Measurements from ENCODE around the gene RNF181. TPM values are rescaled to one million over a fixed set of nuclear protein-coding genes. Genes with fewer than 3 reads are reported as not detected.

Gene RNF181
- total and polyA plus RNA-seq, 2 of the 8 experiments (the other 6 are each of a cell fraction or from before 2014, with no cell fraction given): 97.2 to 514 TPM

- Histone ChIP-seq H3K79me1 (ENCODE audit: low read depth, low read length) (no peaks in the 10 kb centered on the region), H3K36me3 (ENCODE audit: control insufficient read depth in 2 of 4, insufficient read depth in 4 of 4, low read length in 3 of 4) (peaks cover 21 to 45% (median 33%) of the 10 kb centered on the region in 4 experiments)
- CTCF ChIA-PET (ENCODE audit: partially characterized antibody): interaction anchor here (0.6 to 10.1 kb wide), 10 partner anchors 13 to 1070 kb away, joined by 3 to 259 read pairs (median 8); partner anchors contain the start of genes MAT2A and SH2D6
Observed at GRCh38 chr2:85553184-85553583, 42.4 kb upstream of the RNF181 start.

More at GRCh38 chr2:85553184-85553583, 42.4 kb upstream of the RNF181 start:
- H3K23me2 ChIP-seq (ENCODE audit: low read depth, low read length): no peaks in the 10 kb centered on the region
- H3K4me1 ChIP-seq (replicated peaks in 1 of 4; ENCODE audit: control insufficient read depth in 3 of 4, insufficient read depth in 4 of 4, low read length in 3 of 4): no peaks in the 10 kb centered on the region
- H3K27ac ChIP-seq (ENCODE audit: low read depth, low read length): no peak overlapping the region
- H3K18ac ChIP-seq (ENCODE audit: extremely low read depth, low read length): no peak overlapping the region
- no peak overlapping the region for H2BK12ac ChIP-seq (ENCODE audit: low read depth, low read length)
- no peak overlapping the region for H3K56ac ChIP-seq (replicated peaks; ENCODE audit: insufficient read length, low read depth, low read length)
- no peaks in the 10 kb centered on the region for H3K27me3 ChIP-seq (replicated peaks in 1 of 4; ENCODE audit: control insufficient read depth in 3 of 4, extremely low read depth in 1 of 4, insufficient read depth in 3 of 4, low read length in 3 of 4)
- TF ChIP-seq BCL11A (IDR thresholded peaks at IDR 0.05; ENCODE audit: low read depth in 2 of 2, low read length in 2 of 2): no peak
- no peak for TF ChIP-seq GABPA (IDR thresholded peaks at IDR 0.05; ENCODE audit: borderline replicate concordance, insufficient read depth, low read length)
- no peak for TF ChIP-seq TAF1 (IDR thresholded peaks at IDR 0.05; ENCODE audit: low read depth, low read length)
- no peak for TF ChIP-seq SUZ12 (IDR thresholded peaks at IDR 0.05; ENCODE audit: low read length)
- TF ChIP-seq SRF (IDR thresholded peaks at IDR 0.05; ENCODE audit: low read depth, low read length): no peak
- TF ChIP-seq BACH1 (IDR thresholded peaks at IDR 0.05; ENCODE audit: low read length): no peak
- TF ChIP-seq KDM1A (IDR thresholded peaks at IDR 0.05; ENCODE audit: borderline replicate concordance, low read length): no peak
- no peak for TF ChIP-seq HDAC2 (IDR thresholded peaks at IDR 0.05; ENCODE audit: borderline replicate concordance in 1 of 2, low read depth in 2 of 2, low read length in 2 of 2)
- no peaks in the 10 kb centered on the region for H3K79me2 ChIP-seq (ENCODE audit: control insufficient read depth in 1 of 2, insufficient read depth in 2 of 2, low read length in 2 of 2)
- H3K23ac ChIP-seq (ENCODE audit: insufficient read length): no peak overlapping the region
- H2BK120ac ChIP-seq (replicated peaks; ENCODE audit: low read depth, low read length): no peak overlapping the region
- no peak overlapping the region for H3K4me2 ChIP-seq (ENCODE audit: insufficient read depth in 1 of 2, low read depth in 2 of 2, low read length in 2 of 2)
- H3K9me3 ChIP-seq (ENCODE audit: insufficient read depth in 2 of 2, low read depth in 1 of 2, low read length in 1 of 2): no peaks in the 10 kb centered on the region
- no peak overlapping the region for H2AFZ ChIP-seq (ENCODE audit: low read length)
- no peak overlapping the region for H2AK5ac ChIP-seq (ENCODE audit: low read depth, low read length)
- 96% methylated on average over 4 of the region's 6 CpGs; no CpG with 5 or more reads in 1 of the 2 experiments for WGBS, 2 experiments (ENCODE audit: extremely low coverage in 1 of 2, insufficient coverage in 1 of 2, insufficient read length in 1 of 2, insufficient replicate concordance in 2 of 2, low coverage in 1 of 2, low lambda C conversion rate in 2 of 2, missing lambda C conversion rate in 1 of 2)
- POLR2A ChIA-PET (ENCODE audit: partially characterized antibody): interaction anchor here (1.6 to 38.6 kb wide), 6 partner anchors 5 to 199 kb away, joined by 4 to 1889 read pairs (median 600); partner anchors contain the start of genes CAPG, ELMOD3, GGCX and MAT2A
- FAIRE-seq (no peak), DNase-seq (ENCODE audit: low read depth in 1 of 2, low spot score in 2 of 2) (no peak)
- no peak overlapping the region for H3K4me3 ChIP-seq (ENCODE audit: extremely low read depth in 1 of 4, insufficient read depth in 2 of 4, low read depth in 3 of 4, low read length in 4 of 4)
- no peak overlapping the region for H3K4ac ChIP-seq (replicated peaks; ENCODE audit: insufficient read length, low read depth, low read length)
- H4K5ac ChIP-seq (ENCODE audit: insufficient read length, low read depth, low read length): no peak overlapping the region
- no peak overlapping the region for H2BK5ac ChIP-seq (ENCODE audit: low read depth, low read length)
- no peaks in the 10 kb centered on the region for H4K20me1 ChIP-seq (replicated peaks in 1 of 2; ENCODE audit: control insufficient read depth in 1 of 2, insufficient read depth in 2 of 2, low read length in 2 of 2)
- H3K14ac ChIP-seq (ENCODE audit: insufficient read length): no peak overlapping the region
- no peak overlapping the region; the same call in 1 of the 2 replicates for H4K8ac ChIP-seq (ENCODE audit: extremely low read depth, insufficient read depth, low read length)
- H2BK20ac ChIP-seq (ENCODE audit: low read length): no peak overlapping the region
- H2BK15ac ChIP-seq (ENCODE audit: low read length): no peak overlapping the region
- H4K91ac ChIP-seq (replicated peaks; ENCODE audit: insufficient read length, low read length): no peak overlapping the region
- H3K9ac ChIP-seq (replicated peaks in 1 of 4; ENCODE audit: extremely low read depth in 1 of 4, low read depth in 3 of 4, low read length in 3 of 4): no peak overlapping the region

All from H1 (cell line).